OCI-LY1 (cell line): ENCODE measurements around the gene PNPLA7.

Experiments used
- EZH2 ChIP-seq: fragments of 200-600 bp; sonication (generic), shearing (Covaris generic); IDR thresholded peaks from 2 replicates; pipeline ENCODE4 v1.8.0; 2017; ENCODE audit warnings: borderline replicate concordance, mixed run types, mild to moderate bottlenecking, antibody characterized with exemption, low read length, moderate library complexity, mixed read lengths
- TF ChIP-seq, protein P1 (sequence below): fragments of 200-600 bp; sonication (generic), shearing (Covaris generic); IDR thresholded peaks from 2 replicates; pipeline ENCODE4 v1.5.1; 2017; ENCODE audit warnings: mild to moderate bottlenecking, antibody characterized with exemption, low read length, moderate library complexity, mixed read lengths

- TF ChIP-seq, protein P1, sequence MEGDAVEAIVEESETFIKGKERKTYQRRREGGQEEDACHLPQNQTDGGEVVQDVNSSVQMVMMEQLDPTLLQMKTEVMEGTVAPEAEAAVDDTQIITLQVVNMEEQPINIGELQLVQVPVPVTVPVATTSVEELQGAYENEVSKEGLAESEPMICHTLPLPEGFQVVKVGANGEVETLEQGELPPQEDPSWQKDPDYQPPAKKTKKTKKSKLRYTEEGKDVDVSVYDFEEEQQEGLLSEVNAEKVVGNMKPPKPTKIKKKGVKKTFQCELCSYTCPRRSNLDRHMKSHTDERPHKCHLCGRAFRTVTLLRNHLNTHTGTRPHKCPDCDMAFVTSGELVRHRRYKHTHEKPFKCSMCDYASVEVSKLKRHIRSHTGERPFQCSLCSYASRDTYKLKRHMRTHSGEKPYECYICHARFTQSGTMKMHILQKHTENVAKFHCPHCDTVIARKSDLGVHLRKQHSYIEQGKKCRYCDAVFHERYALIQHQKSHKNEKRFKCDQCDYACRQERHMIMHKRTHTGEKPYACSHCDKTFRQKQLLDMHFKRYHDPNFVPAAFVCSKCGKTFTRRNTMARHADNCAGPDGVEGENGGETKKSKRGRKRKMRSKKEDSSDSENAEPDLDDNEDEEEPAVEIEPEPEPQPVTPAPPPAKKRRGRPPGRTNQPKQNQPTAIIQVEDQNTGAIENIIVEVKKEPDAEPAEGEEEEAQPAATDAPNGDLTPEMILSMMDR, result no peak
- TF ChIP-seq EZH2, result no peak
These were observed 7.7 kb downstream of the PNPLA7 start for GRCh38 chr9:137542486-137542885.
